ENCODE measurements around the gene PDHX.

The PDHX gene

DNA sequence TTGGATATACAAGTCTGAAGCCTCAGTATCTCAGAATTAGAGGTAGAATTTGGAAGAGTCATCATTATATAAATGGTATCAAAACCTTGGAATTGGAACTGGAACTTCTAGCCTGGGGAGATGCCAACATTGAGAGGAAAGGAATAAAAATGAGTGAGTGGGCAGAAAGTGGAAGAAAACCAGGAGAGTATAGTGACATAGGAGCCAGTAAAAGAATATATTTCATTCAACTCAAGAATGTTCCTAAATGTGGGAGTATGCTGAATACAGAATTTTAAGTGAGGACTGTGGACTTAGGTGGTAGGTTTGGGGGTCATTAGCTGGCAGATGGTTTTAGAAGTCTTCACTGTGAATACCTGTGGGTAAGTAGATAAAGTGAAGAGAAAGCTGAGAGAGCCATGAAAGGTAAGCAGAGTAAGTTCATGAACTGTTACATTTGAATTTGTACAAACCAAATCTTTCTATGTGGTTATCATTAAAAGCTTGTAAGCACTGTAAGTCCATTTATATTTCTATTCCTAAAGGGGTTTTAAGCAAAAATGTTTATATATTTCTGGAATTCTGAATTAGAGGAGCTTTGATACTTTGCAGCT lies 60.2 kb downstream of the PDHX start:
- peaks cover 40% of the 10 kb centered on the region; the same call in 1 of the 2 replicates for H3K36me3 ChIP-seq (ENCODE audit: insufficient read depth, low read length)
- H3K4me2 ChIP-seq (ENCODE audit: insufficient read depth, low read length) = no peak overlapping the region
- peaks cover 2% of the 10 kb centered on the region for H3K9me3 ChIP-seq (ENCODE audit: insufficient read depth, low read length, severe bottlenecking)
- H3K79me2 ChIP-seq (ENCODE audit: insufficient read depth, low read length) = no peaks in the 10 kb centered on the region
- TF ChIP-seq, protein P1, sequence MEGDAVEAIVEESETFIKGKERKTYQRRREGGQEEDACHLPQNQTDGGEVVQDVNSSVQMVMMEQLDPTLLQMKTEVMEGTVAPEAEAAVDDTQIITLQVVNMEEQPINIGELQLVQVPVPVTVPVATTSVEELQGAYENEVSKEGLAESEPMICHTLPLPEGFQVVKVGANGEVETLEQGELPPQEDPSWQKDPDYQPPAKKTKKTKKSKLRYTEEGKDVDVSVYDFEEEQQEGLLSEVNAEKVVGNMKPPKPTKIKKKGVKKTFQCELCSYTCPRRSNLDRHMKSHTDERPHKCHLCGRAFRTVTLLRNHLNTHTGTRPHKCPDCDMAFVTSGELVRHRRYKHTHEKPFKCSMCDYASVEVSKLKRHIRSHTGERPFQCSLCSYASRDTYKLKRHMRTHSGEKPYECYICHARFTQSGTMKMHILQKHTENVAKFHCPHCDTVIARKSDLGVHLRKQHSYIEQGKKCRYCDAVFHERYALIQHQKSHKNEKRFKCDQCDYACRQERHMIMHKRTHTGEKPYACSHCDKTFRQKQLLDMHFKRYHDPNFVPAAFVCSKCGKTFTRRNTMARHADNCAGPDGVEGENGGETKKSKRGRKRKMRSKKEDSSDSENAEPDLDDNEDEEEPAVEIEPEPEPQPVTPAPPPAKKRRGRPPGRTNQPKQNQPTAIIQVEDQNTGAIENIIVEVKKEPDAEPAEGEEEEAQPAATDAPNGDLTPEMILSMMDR (IDR thresholded peaks at IDR 0.05; ENCODE audit: borderline replicate concordance, extremely low read depth, low read length, poor library complexity, severe bottlenecking) = no peak
- no peak for TF ChIP-seq EZH2 (IDR thresholded peaks at IDR 0.05; ENCODE audit: borderline replicate concordance, low read depth, low read length, severe bottlenecking)
- DNase-seq = no peak
- H3K4me3 ChIP-seq (ENCODE audit: low read depth in 1 of 2, low read length in 2 of 2) = no peak overlapping the region
- no peaks in the 10 kb centered on the region for H3K27me3 ChIP-seq (ENCODE audit: insufficient read depth, low read length, poor library complexity)
- no peak overlapping the region for H3K27ac ChIP-seq (ENCODE audit: low read length)
- ATAC-seq (ENCODE audit: insufficient read depth, low read depth) = no peak
- no peaks in the 10 kb centered on the region for H4K20me1 ChIP-seq (ENCODE audit: insufficient read depth, low read length)
- no peaks in the 10 kb centered on the region for H3K4me1 ChIP-seq (ENCODE audit: insufficient read depth, low read length)
- no peak overlapping the region for H2AFZ ChIP-seq (ENCODE audit: low read depth, low read length)
- no peak overlapping the region for H3K9ac ChIP-seq (ENCODE audit: low read depth, low read length)

- Histone ChIP-seq H3K9me3 (ENCODE audit: insufficient read depth, low read length, severe bottlenecking) (peaks cover 2% of the 10 kb centered on the region), H3K4me1 (ENCODE audit: insufficient read depth, low read length) (no peaks in the 10 kb centered on the region), H3K27me3 (ENCODE audit: insufficient read depth, low read length, poor library complexity) (no peaks in the 10 kb centered on the region), H2AFZ (ENCODE audit: low read depth, low read length) (no peak overlapping the region), H3K79me2 (ENCODE audit: insufficient read depth, low read length) (no peaks in the 10 kb centered on the region), H4K20me1 (ENCODE audit: insufficient read depth, low read length) (no peaks in the 10 kb centered on the region), H3K4me3 (ENCODE audit: low read depth in 1 of 2, low read length in 2 of 2) (no peak overlapping the region), H3K4me2 (ENCODE audit: insufficient read depth, low read length) (no peak overlapping the region), H3K36me3 (ENCODE audit: insufficient read depth, low read length) (peaks cover 36% of the 10 kb centered on the region; the same call in 1 of the 2 replicates), H3K27ac (ENCODE audit: low read length) (no peak overlapping the region), H3K9ac (ENCODE audit: low read depth, low read length) (no peak overlapping the region)
- TF ChIP-seq EZH2 (IDR thresholded peaks at IDR 0.05; ENCODE audit: borderline replicate concordance, low read depth, low read length, severe bottlenecking) = no peak
- TF ChIP-seq, protein P1 (IDR thresholded peaks at IDR 0.05; ENCODE audit: borderline replicate concordance, extremely low read depth, low read length, poor library complexity, severe bottlenecking) = no peak
- DNase-seq = no peak
- ATAC-seq (ENCODE audit: insufficient read depth, low read depth) = no peak
Observed at GRCh38 chr11:34977089-34977912, 60.9 kb downstream of the PDHX start.

- no peak for ATAC-seq (ENCODE audit: insufficient read depth, low read depth)
- Histone ChIP-seq H3K4me3 (ENCODE audit: low read depth in 1 of 2, low read length in 2 of 2) (no peak overlapping the region), H3K27ac (ENCODE audit: low read length) (no peak overlapping the region), H3K79me2 (ENCODE audit: insufficient read depth, low read length) (no peaks in the 10 kb centered on the region), H3K9ac (ENCODE audit: low read depth, low read length) (no peak overlapping the region), H3K36me3 (ENCODE audit: insufficient read depth, low read length) (peaks cover 33% of the 10 kb centered on the region; the same call in 1 of the 2 replicates), H4K20me1 (ENCODE audit: insufficient read depth, low read length) (no peaks in the 10 kb centered on the region), H3K4me2 (ENCODE audit: insufficient read depth, low read length) (no peak overlapping the region), H3K4me1 (ENCODE audit: insufficient read depth, low read length) (no peaks in the 10 kb centered on the region), H2AFZ (ENCODE audit: low read depth, low read length) (no peak overlapping the region), H3K9me3 (ENCODE audit: insufficient read depth, low read length, severe bottlenecking) (peaks cover 2% of the 10 kb centered on the region), H3K27me3 (ENCODE audit: insufficient read depth, low read length, poor library complexity) (no peaks in the 10 kb centered on the region)
- DNase-seq = no peak
- TF ChIP-seq, protein P1 (IDR thresholded peaks at IDR 0.05; ENCODE audit: borderline replicate concordance, extremely low read depth, low read length, poor library complexity, severe bottlenecking) = no peak
- no peak for TF ChIP-seq EZH2 (IDR thresholded peaks at IDR 0.05; ENCODE audit: borderline replicate concordance, low read depth, low read length, severe bottlenecking)
Observed at GRCh38 chr11:34978236-34979191, 62.1 kb downstream of the PDHX start.

Measured in DND-41 (cell line).